Measurements from ENCODE around the gene GRK1. TPM values are rescaled to one million over a fixed set of nuclear protein-coding genes. Genes with fewer than 3 reads are reported as not detected.

The GRK1 gene
- total RNA-seq, 1 donor from 2014 or later: not detected

DNA sequence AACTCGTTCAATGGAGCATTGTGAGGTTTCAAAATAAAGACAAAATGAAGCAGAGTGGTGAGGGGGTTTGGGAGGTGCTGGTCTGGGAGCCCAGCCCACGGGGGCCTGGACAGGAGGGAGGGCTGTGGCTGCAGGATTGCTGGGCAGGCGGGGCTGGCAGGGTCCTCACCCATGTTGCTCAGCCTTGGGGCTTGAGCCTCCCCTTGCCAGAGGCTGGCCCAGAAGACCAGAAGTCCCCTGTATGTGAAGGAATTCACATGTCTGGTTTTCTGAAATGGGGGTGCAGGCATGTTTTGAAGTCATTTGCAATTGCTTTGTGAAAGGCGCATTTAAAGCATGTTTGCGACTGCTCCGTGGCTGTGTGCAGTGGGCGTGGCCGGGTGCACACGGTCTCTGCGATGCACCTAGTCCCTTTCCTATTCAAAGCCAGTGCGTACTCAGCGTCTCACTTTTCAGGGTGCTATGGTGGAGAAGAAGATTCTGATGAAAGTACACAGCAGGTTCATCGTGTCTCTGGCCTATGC, 2.3 kb downstream of the GRK1 start:
- Histone ChIP-seq H3K4me2 (ENCODE audit: low read length) (no peak overlapping the region), H3K27ac (ENCODE audit: low read depth, low read length) (no peak overlapping the region), H3K4me1 (ENCODE audit: insufficient read depth, low read length) (no peaks in the 10 kb centered on the region), H3K9me3 (ENCODE audit: insufficient read depth, low read depth, low read length) (no peaks in the 10 kb centered on the region), H2AFZ (ENCODE audit: low read depth, low read length) (no peak overlapping the region), H3K4me3 (ENCODE audit: insufficient read depth, low read depth, low read length) (no peak overlapping the region), H3K27me3 (ENCODE audit: insufficient read depth, low read length) (peaks cover 9% of the 10 kb centered on the region), H3K9ac (ENCODE audit: low read length) (no peak overlapping the region), H4K20me1 (ENCODE audit: insufficient read depth, low read length) (peaks cover 10% of the 10 kb centered on the region), H3K79me2 (ENCODE audit: insufficient read depth, low read length) (no peaks in the 10 kb centered on the region), H3K36me3 (ENCODE audit: insufficient read depth, low read length) (no peaks in the 10 kb centered on the region)
- no peak overlapping the region for H3K4me3 Mint-ChIP-seq (ENCODE audit: unreplicated experiment)
- TF ChIP-seq, protein P1, sequence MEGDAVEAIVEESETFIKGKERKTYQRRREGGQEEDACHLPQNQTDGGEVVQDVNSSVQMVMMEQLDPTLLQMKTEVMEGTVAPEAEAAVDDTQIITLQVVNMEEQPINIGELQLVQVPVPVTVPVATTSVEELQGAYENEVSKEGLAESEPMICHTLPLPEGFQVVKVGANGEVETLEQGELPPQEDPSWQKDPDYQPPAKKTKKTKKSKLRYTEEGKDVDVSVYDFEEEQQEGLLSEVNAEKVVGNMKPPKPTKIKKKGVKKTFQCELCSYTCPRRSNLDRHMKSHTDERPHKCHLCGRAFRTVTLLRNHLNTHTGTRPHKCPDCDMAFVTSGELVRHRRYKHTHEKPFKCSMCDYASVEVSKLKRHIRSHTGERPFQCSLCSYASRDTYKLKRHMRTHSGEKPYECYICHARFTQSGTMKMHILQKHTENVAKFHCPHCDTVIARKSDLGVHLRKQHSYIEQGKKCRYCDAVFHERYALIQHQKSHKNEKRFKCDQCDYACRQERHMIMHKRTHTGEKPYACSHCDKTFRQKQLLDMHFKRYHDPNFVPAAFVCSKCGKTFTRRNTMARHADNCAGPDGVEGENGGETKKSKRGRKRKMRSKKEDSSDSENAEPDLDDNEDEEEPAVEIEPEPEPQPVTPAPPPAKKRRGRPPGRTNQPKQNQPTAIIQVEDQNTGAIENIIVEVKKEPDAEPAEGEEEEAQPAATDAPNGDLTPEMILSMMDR (IDR thresholded peaks at IDR 0.05; ENCODE audit: insufficient read depth, low read depth, low read length): no peak
- TF ChIP-seq EZH2 (IDR thresholded peaks at IDR 0.05; ENCODE audit: insufficient read depth, low read length): no peak
- H3K27ac Mint-ChIP-seq (ENCODE audit: unreplicated experiment): no peak overlapping the region
- H3K27me3 Mint-ChIP-seq (ENCODE audit: low read depth, unreplicated experiment): peaks cover 25% of the 10 kb centered on the region
- no peaks in the 10 kb centered on the region for H3K36me3 Mint-ChIP-seq (ENCODE audit: low read depth, unreplicated experiment)
- no peaks in the 10 kb centered on the region for H3K4me1 Mint-ChIP-seq (ENCODE audit: low read depth, unreplicated experiment)
- DNase-seq (ENCODE audit: low read depth) (no peak), FAIRE-seq (no peak)
- no peaks in the 10 kb centered on the region for H3K9me3 Mint-ChIP-seq (ENCODE audit: unreplicated experiment)

DNA sequence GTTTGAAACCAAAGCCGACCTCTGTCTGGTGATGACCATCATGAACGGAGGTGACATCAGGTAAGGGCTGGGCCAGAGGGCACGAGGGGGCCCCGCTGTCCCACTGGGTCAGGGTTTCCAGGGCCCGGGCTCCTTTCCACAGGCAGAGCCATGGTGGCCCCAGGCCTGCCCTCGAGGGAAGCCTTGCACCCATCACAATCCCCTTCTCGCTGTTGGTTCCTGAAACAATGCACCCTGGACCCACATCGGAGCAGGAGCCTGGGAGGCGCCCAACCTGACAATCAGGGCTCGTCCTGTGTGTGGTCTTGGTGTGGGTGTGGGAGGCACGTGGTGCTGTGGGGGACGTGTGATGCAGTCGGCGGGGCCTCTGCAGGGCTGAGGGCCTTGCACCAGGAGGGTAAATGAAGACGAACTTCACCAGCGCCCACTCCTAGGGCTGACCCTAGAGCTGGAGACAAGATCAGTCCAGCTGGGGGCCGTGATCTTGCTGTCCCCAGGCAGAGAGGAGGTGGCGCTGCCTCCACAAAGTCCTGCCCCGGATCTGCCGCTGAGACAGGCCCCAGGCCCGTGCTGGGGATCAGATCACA, 2.8 kb downstream of the GRK1 start:
- H3K27me3 ChIP-seq (ENCODE audit: insufficient read depth, low read length): peaks cover 9% of the 10 kb centered on the region
- peaks cover 21% of the 10 kb centered on the region for H3K27me3 Mint-ChIP-seq (ENCODE audit: low read depth, unreplicated experiment)
- DNase-seq (ENCODE audit: low read depth): no peak
- H2AFZ ChIP-seq (ENCODE audit: low read depth, low read length): no peak overlapping the region
- no peaks in the 10 kb centered on the region for H3K36me3 ChIP-seq (ENCODE audit: insufficient read depth, low read length)
- no peak overlapping the region for H3K4me3 ChIP-seq (ENCODE audit: insufficient read depth, low read depth, low read length)
- H3K4me1 Mint-ChIP-seq (ENCODE audit: low read depth, unreplicated experiment): no peaks in the 10 kb centered on the region
- H3K9ac ChIP-seq (ENCODE audit: low read length): no peak overlapping the region
- H4K20me1 ChIP-seq (ENCODE audit: insufficient read depth, low read length): peaks cover 10% of the 10 kb centered on the region
- H3K4me1 ChIP-seq (ENCODE audit: insufficient read depth, low read length): no peaks in the 10 kb centered on the region
- no peak overlapping the region for H3K27ac Mint-ChIP-seq (ENCODE audit: unreplicated experiment)
- H3K36me3 Mint-ChIP-seq (ENCODE audit: low read depth, unreplicated experiment): no peaks in the 10 kb centered on the region
- no peak overlapping the region for H3K27ac ChIP-seq (ENCODE audit: low read depth, low read length)
- H3K9me3 ChIP-seq (ENCODE audit: insufficient read depth, low read depth, low read length): no peaks in the 10 kb centered on the region
- no peak overlapping the region for H3K4me2 ChIP-seq (ENCODE audit: low read length)
- H3K79me2 ChIP-seq (ENCODE audit: insufficient read depth, low read length): no peaks in the 10 kb centered on the region
- no peak for FAIRE-seq
- TF ChIP-seq EZH2 (IDR thresholded peaks at IDR 0.05; ENCODE audit: insufficient read depth, low read length): no peak
- TF ChIP-seq, protein P1 (IDR thresholded peaks at IDR 0.05; ENCODE audit: insufficient read depth, low read depth, low read length): no peak
- no peaks in the 10 kb centered on the region for H3K9me3 Mint-ChIP-seq (ENCODE audit: unreplicated experiment)
- no peak overlapping the region for H3K4me3 Mint-ChIP-seq (ENCODE audit: unreplicated experiment)

GRCh38 chr13:113670541-113670940, 3.5 kb downstream of the GRK1 start:
- Mint-ChIP-seq H3K27me3 (ENCODE audit: low read depth, unreplicated experiment) (peaks cover 21% of the 10 kb centered on the region), H3K4me1 (ENCODE audit: low read depth, unreplicated experiment) (no peaks in the 10 kb centered on the region), H3K9me3 (ENCODE audit: unreplicated experiment) (no peaks in the 10 kb centered on the region), H3K27ac (ENCODE audit: unreplicated experiment) (no peak overlapping the region), H3K36me3 (ENCODE audit: low read depth, unreplicated experiment) (no peaks in the 10 kb centered on the region), H3K4me3 (ENCODE audit: unreplicated experiment) (no peak overlapping the region)
- no peak overlapping the region for H3K4me2 ChIP-seq (ENCODE audit: low read length)
- no peak overlapping the region for H2AFZ ChIP-seq (ENCODE audit: low read depth, low read length)
- no peaks in the 10 kb centered on the region for H3K9me3 ChIP-seq (ENCODE audit: insufficient read depth, low read depth, low read length)
- no peak for TF ChIP-seq EZH2 (IDR thresholded peaks at IDR 0.05; ENCODE audit: insufficient read depth, low read length)
- TF ChIP-seq, protein P1 (IDR thresholded peaks at IDR 0.05; ENCODE audit: insufficient read depth, low read depth, low read length): no peak
- no peak for FAIRE-seq
- H3K36me3 ChIP-seq (ENCODE audit: insufficient read depth, low read length): no peaks in the 10 kb centered on the region
- no peak overlapping the region for H3K4me3 ChIP-seq (ENCODE audit: insufficient read depth, low read depth, low read length)
- no peaks in the 10 kb centered on the region for H3K79me2 ChIP-seq (ENCODE audit: insufficient read depth, low read length)
- no peak overlapping the region for H3K27ac ChIP-seq (ENCODE audit: low read depth, low read length)
- no peak for DNase-seq (ENCODE audit: low read depth)
- H3K27me3 ChIP-seq (ENCODE audit: insufficient read depth, low read length): peaks cover 5% of the 10 kb centered on the region
- H3K4me1 ChIP-seq (ENCODE audit: insufficient read depth, low read length): no peaks in the 10 kb centered on the region
- peaks cover 7% of the 10 kb centered on the region for H4K20me1 ChIP-seq (ENCODE audit: insufficient read depth, low read length)
- H3K9ac ChIP-seq (ENCODE audit: low read length): no peak overlapping the region
